Stimulated activated CD8-positive, alpha-beta memory T cell treated with anti-CD3 and anti-CD28 coated beads, Interleukin-12 subunit alpha, Interleukin-12 subunit beta, amount 100 ng/mL, for 4 hours (primary cell): Measurements from ENCODE around the gene ATP11C.
"Not testable (repeated sequence)": the region's sequence is repeated elsewhere in the genome, so short reads cannot be mapped to it uniquely, and the experiment has no call there.

Experiments used
- DNase-seq: peaks from one replicate; pipeline ENCODE4 v3.0.0-alpha.2; 2020; ENCODE audit warnings: low read depth

ATP11C gene

DNA sequence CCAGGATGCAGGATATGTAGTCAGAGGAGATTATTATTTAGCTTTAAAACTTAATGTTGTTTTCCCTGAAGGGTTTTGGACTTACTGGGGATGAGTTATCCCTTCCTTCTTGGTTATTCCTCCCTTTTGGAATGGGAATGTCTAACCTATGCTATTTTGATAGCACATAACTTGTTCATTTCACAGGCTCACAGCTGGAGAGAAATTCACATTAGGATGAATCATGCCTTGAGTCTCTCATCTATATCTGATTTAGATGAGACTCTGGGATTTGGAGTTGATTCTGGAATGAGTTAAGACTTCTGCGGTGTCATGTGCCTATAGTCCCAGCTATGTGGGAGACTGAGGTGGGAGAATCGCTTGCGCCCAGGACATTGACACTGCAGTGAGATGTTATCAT is 81.1 kb downstream of the ATP11C start:
- DNase-seq, result no peak

DNA sequence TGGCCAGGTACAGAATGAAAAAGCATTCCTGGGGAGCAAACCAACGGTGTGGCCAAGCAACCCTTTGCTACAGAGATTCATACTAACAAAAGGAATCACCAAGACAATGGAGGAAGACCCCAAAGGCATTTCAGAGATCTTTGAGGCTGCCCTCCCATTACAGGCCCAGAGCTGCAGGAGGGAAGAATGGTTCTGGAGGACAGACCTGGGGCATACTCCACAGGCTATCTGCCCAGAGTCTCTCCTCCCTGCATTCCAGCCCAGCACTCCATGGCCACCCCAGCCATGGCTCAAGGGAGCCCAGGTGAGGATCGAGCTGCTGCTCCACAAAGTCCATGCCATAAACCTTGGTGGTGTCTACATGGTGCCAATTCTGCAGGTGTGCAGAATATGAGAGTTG is 81.9 kb downstream of the ATP11C start:
- DNase-seq, result no peak

DNA sequence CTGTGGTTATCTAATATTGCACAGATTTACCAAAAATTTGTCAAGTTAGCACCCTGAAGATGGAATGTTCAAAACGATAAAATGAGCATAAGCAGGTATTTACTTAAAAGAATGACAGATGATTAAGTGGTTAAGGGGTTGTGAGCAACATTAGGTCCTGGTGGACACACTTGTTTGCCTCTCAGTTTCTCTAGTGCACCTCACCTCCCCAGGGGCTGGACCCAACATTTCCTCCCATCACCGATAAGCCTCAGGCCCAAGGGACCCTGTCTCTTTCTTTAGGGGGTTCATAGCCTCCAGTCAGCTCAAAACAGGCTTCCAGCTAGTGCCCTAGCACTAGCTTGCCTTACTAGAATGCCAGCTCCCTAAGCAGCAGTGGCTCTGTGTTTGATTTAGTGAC is 88.0 kb downstream of the ATP11C start:
- DNase-seq, result no peak

DNA sequence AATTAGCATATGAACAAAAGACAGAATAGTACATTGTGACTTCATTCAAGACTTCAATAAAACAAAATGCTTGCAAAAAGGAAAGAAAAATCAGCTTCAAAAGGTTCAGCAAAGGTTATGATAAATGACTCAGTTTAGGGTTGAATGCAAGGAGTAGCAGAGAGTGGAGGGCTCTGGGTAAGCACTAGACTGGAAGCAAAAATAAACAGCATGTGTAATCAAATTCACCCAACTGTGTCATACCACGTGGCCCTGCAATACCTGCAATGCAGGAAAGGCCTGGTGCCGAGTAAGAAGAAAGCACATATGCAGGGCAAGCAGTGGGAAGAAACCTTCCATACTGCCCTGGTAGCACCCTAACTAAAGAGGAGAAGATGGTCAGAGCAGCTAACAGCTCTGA is 88.7 kb downstream of the ATP11C start:
- no peak for DNase-seq

DNA sequence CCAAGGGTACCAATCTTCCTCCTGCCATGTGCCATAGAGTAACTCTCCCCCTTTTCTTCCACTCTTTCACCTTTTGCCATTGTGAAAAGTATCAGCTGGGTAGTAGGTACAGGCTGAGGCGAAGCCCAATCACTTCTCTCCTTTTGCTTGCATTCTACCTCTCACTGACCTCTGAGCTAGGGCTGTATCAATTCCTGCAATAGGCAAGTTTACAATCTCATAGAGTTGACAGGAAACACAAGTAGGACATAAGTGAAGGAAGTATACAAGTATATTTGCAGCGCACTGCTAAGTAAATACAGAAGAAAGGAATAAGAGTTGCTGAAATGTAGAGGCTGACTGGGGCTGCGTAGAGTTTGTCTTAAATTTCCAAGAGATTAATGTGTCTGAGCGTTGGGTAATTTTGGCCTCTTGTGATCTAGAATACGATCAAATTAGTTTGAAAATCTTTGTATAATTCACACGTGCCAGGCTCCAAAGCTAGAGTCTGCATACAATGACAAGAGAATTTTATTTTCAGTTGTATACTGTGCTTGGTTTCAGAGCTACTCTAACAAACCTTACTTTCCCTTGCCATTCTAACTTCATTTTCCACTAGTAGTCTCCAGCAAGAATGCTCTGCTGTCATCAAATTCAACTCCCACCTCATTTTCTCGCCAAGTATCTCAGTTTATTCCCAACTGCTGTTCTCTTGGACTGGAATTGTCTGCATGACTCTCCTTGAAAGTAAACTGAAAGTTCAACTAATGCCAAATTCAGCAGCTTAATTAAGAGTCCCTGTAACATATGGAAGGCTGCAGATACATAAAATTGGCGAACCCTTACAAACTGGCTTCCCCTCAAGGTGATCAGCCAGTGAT is 90.3 kb downstream of the ATP11C start:
- no peak for DNase-seq

DNA sequence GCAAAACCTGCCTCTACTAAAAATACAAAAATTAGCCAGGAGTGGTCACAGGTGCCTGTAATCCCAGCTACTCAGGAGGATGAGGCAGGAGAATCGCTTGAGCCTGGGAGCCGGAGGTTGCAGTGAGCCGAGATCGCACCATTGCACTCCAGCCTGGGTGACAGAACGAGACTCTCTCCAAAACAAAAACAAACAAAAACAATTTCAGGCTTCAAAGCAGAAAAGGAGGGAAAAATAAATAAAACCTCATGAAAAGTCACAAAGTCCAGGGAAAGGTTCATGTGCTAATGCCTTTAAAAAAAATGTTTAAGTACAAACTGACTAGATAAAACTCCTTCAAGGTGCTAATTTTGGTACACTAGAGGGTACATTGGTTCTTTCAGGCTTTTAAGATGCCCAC is 96.5 kb downstream of the ATP11C start:
- DNase-seq, result not testable (repeated sequence)

DNA sequence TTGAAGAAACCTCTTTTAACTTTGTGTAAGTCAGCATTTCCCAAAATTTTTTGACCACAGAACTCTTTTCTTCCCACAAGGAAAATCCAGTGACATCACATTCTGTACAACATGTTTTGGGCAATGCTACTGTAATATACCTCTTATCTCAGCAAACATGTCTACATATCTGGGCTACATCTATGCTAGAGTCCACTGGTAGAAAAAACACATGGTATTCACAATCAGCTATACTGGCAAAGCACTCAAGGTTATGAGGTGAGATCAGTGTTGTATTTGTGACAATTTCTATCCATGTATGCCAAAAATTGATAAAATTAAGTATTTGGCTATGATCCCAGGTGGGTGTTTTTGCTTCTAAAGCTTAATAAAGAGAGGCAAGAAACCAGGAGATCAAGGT is 98.0 kb downstream of the ATP11C start:
- DNase-seq, result no peak

DNA sequence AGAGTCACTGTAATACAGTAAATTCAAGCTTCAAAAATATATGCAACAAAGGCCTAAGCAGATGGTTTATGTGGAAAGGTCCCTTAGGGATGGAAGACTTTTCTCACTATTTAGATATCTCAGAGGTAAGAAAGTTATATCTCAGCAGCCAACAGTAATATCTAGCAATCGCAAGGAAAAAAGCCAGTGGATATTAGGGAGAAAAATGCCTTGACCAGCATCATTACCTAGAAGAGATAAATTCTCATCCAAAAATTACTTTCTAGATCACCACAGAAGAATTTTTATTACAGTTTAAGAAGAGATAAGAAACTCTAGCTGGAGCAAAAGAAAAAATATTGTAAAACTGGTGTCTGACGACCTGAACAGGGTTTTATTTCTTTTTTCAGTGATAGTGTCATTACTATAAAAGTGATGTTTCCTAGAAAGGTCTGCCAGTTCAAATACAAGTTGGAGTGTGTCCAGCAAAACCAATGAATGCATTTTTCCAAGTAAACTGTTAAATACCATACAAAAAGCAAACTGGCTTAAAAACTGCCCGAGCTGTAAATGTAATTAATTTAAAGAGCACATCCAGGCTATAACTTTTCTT is 100.0 kb downstream of the ATP11C start:
- DNase-seq, result no peak

DNA sequence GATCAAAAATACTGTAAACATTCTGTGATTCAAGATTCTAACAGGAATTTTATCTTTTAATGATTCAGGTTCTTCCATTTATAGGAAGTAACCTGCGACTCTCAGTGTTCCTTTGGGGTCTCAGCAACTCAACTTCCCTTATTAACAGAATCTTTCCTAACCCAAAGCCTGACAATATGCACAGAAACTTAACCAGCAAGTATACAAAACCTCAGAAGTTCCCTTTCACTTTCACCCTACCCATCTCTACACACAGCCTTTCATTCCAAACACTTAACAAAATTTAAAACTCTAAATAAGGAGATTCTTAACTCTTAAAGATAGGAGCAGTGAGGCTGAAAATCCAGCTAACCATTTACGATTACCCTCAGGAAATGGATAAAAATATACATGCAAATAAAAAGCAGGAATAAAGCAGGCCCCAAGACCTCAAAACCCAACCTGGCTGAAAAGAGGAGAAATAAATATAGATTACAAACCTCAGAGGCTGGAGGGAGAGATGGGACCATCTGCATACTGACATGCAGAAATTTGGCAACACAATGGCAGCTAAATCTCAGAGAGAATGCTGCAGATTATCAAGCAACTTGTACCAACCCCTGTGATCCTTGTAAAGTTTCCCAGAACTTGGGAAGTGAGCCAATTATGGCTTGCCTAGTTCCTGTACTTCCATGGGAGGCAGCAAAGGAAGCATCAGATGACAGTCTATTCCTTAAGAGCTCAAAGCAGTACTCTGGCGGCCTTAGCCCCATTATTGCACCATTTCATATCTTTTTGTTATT is 101.0 kb downstream of the ATP11C start:
- DNase-seq, result no peak

DNA sequence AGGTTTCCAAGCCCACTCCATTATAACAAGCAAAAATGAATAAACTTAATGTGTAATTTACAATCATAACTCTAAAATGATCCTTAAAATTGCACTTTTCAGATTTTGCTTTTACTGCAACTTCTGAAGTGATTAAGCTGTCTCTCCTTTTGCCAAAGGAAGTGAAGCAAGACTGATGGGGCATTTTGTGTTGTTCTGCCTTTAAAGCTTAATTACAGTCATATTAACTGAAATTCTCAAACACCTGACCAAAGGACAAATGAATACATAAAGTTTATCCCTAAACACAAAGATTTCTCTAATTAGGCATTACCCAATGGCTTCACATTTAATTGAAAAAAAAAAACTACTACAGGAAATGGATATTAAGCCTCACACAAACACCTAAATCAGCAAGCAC is 101.8 kb downstream of the ATP11C start:
- DNase-seq, result no peak

DNA sequence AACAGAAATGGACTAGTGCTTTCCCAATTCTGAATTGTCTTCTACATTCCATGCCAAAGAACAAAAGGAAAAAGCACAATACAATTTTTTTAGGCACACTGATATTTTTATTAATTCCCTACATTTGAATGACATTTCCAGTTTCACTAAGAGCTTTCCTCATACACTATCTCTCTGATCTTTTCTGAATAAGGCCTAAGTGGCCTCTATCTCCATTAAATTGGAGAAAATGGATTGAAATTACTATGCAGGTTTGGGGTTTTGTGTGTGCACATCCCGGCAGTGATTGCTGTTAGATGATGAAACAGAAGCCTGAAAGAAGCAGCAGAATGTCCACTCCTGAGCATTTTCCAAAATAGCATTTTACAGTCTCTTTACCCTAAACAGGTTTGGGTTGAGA is 104.0 kb downstream of the ATP11C start:
- DNase-seq, result no peak

DNA sequence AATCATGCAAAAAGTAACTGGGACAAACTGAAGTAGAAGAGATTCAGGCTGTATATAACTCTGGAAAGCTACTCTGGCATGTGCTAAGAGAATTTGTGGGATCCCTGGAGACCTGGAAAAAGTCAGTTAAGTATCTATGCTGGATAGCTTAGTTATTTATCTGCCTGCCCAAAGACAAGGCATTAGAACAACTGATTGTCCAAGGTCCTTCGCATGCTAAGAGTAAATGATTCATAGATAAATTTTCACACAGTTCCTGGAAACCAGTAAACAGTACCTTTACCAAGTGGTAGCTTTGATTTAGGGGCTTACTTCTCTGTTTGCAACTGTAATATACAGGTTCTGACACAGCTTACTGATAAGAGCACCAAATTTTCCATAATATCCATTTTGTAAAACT is 104.8 kb downstream of the ATP11C start:
- no peak for DNase-seq

DNA sequence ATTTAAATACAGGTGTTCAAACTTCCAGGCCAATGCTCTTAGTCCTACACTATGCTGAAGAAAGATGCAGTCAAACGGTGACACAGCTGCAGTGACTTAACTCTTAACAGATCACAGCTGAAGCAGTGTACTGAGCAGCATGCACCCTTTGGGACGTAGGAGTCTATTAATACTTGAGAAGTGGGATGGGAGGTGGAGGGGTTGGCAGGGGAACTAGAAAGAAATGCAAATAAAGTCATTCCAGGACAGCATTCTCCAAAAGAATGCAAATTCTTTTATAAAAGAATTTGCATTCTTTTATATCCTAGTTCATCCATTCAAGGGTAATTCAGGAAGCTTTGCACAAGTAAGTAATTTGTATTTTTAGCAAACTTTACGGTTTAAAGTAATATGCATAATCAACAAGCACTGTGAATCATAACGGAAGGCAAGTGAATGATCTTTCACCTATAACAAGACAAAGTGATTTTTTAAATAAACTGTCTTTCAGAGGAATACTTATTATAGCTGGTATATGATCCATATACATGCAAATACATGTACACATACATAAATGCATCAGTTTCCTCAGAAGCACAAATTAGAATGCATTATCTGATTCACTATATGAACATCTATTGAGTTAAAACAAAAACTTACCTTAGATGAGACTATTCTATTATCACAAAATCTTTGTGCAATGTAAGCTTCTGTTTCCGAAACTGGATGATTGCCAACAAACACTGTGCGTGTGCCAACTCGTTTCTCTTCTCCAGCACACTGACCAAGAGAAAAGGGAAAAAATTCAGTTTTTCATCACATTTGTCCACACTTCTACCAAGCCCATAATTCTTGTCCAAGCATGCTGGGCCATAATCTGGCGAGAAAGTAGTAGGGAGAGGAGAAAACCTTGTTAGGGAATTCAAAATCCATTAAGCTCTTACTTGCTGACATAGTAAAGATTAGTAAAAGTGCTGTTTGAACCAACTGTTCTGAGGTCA is 106.5 kb downstream of the ATP11C start:
- DNase-seq, result no peak

DNA sequence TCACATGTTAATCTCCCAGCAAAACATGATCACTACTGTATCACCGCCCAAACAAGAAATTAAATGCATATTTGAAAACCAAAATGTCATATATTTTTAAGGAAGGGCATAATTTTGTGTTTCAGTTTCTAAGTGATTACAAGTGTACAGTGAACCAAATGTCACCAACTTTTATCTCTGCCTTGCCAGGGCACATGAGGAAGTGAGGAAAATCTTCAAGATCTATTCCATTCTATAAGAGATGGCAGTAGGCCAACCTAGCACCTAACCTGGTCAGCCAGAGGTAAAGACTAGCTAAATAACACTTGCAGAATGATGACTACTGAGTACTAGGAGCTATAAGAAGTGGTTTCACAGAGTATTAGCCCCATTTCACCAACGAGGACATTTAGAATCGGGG is 107.2 kb downstream of the ATP11C start:
- no peak for DNase-seq

DNA sequence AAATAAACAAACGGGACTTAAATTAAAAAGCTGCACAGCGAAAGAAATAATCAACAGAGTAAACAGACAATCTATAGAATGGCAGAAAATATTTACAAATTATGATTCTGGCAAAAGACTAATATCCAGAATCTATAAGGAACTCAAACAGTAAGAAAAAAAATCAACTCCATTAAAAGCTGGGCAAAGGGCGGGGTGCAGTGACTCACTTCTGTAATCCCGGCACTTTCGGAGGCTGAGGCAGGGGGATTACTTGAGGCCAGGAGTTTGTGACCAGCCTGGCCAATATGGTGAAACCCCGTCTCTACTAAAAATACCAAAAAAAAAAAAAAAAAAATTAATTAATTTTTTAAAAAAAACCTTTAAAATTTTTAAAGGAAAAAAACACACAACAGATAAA is 109.0 kb downstream of the ATP11C start:
- DNase-seq, result no peak

DNA sequence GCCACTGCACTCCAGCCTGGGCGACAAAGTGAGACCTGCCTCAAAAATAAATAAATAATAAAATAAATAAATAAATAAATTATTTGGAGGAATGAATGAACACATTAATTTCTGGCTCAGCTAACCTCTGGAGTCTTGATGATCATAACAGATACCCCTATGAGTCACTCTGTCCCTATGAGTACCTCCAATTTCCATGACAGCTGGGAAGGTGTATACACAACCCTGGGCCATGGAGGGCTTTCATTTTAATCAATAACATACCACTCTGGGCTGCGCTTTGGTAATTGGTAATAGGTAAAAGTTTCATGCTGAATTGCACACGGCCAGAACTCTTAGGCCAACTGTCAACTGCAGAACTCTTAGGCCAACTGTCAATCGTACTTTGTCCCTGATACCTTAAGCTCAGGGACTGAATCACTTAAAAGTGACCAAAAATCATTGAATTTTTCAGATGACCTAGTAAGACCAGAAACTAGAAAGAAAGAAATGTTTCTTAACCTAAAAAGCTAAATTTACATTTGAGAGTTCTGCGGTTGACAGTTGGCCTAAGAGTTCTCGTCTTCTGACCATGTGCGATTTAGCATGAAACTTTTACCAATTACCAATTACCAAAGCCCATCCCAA is 112.4 kb downstream of the ATP11C start:
- DNase-seq, result no peak

DNA sequence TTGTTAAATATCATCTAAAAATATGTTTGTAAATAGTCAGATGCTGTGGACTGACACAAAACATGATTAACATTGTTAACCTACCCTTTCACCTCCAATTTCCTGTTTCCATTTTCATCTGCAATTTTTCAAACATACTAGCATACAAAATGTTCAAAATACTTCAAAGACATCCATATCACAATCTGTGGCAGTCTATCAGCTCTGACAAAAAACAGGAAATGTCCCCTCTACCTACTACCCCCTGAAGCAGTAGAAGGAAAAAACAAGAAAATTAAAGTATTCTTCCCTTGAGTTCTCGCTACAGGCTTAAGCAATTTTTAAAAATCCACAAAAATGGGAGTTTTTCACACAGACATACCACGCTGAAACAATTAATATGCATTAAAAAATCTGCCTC is 116.6 kb downstream of the ATP11C start:
- DNase-seq, result no peak

DNA sequence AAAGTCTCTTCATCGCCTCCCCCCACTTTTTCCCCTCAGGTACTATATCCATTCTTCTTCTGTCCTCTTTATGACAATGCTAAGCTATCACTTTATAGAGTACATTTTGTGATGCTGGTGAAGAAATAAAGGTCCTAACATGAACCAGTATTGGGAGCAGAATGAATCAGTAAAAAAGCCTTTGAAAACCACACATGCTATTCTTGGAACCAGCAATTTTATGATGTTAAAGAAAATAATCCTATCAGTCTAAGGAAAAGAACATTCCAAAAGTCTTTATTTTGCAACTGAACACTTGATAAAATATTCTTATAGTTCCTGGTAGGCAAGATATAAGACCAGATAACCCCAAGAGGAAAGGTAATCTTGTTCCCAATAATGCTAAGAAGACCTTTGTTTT is 117.1 kb downstream of the ATP11C start:
- DNase-seq, result no peak

DNA sequence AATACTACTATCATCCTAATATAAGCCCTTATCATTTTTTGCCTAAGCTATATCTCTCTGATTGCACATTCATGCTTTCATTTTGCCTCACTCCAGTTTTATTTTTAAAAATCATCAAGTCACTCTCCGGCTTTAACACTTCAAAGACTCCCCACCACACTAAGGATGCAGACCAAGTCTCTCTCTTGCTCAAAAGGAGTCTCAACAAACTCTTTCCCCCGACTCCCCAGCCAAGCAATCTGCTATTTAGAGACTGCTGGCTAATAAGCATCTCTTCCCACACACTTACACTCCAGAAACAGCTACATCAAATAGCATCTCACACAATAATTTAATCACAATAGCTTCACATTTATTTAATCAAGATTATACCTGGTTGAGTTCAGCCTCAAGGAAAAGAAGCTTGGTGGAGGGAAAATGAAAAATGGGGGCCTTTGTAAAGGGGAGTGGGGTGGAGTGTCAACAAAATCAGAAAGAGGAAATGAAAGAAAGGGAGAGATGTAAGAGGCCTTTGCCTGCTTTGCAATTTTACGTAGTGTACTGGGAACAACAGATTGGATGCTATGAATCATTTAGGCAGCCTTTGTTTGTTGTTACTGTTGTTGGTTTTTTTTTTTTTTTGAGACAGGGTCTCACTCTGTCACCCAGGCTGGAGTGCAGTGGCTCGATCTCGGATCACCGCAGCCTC is 120.8 kb downstream of the ATP11C start:
- DNase-seq, result no peak

DNA sequence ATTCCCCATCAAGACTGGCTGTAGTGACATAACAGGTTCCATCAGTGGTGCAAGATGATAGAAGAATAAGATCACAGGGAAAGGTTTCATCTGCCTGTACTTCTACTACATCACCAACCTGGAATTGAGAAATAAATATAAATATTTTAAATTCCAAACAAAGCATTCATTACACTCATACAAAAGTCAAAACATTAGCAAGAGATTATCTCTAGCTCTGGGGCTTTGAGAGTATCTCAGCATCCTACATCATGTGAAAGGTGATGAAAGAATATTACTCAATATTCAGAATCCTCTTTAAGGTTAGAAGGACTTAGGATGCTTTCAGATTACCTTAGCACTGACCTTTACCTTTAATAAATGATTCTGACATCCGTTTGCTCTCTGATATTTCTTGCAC is 128.4 kb downstream of the ATP11C start:
- DNase-seq, result no peak

DNA sequence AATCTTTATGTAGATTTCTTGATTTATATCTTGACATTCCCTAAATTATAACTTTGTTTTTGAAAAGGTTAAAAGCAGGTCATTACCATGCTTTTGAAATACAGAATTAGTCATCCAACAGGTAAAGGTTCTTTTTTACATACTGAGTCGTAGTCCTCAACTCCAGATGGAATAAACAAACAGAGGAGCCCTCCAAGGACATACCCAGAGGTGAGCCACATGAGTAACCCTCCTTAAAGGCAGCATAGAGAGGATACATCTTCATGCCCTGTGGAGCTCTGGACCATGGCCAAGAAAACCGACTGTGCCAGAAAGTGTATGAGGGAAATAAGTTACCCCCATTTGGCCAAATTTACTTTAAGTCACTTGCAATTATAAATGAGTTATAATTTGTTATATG is 129.6 kb downstream of the ATP11C start:
- no peak for DNase-seq
